ENCODE results near the gene SIT1. TPM values are rescaled to one million over a fixed set of nuclear protein-coding genes. Genes with fewer than 3 reads are reported as not detected.

Gene SIT1, protein sequence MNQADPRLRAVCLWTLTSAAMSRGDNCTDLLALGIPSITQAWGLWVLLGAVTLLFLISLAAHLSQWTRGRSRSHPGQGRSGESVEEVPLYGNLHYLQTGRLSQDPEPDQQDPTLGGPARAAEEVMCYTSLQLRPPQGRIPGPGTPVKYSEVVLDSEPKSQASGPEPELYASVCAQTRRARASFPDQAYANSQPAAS
- total RNA-seq = not detected in 2 replicates

DNA sequence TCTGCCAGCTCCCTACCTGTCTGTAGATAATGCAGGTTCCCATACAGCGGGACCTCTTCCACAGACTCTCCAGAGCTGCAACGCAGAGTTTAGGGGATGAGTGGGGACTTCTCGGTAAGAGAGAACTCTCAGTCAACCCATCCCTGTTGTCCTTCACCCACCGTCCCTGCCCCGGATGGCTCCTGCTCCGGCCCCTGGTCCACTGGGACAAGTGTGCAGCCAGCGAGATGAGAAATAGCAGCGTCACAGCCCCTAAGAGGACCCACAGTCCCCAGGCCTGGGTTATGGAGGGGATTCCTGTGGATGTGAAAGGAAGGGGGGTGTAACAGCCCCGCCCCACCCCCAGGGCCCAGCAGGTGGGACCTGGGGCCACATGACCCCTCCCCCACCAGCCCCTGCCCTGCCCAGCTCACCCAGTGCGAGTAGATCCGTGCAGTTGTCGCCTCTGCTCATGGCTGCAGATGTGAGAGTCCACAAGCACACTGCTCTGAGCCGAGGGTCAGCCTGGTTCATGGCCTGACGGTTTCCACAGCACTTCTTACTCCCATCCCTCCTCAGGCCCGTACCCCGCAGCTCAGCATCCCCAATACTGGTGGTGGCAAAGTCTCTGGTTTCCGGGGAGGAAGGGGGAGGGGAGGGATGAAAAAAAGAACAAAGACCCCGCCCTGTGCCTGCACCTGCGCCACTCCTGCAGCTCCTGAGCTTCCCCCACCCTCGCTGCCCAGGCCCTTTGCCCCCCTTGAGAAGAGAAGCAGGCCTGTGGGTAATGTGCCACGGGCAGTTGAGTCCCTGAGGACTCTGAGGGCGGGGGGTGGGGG, at the start of gene SIT1:
SIT1 (minus strand) TSS at position 591 of the 818 bp plus-strand sequence; CDS start at position 513, 78 bp downstream.

DNA sequence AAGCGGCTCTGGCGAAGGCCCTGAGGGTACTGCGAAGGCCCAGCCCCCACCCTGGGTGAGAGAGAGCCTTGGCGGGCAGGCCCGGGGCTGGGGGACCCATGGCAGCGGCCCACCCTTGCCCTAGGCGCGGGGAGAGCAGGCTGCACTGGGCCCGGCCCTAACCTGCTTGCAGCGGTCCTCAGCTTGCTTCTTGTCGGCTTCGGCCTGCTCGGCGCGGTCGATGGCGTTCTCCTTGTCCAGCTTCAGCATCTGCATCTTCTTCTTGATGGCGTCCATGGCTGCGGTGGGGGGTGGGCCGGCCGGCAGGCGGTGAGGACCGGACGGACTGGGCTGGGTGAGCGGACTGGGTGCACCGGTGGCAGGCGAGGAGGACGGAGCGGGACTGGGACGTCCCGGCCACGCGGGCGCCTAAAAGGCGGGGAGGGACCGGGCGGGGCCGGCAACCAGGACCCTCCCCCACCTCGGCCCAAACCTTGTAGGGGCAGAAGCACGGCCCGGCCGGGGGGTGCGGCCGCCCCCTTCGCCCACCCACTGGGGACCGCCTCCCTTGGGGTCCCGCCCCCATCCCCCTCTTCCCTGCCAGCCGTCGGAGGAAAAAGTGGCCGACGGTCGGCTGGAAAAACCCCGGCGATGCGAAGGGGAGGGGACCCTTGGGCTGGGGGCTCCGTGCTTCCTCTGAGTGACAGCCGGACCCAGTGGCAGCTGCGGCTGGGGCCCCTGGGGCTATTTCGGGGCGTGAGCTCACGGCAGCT, 39.0 kb upstream of the SIT1 start, which contains the start of gene TPM2:
TPM2 (minus strand) TSS at position 384 of the 752 bp plus-strand sequence; CDS start at position 276, 108 bp downstream.

DNA sequence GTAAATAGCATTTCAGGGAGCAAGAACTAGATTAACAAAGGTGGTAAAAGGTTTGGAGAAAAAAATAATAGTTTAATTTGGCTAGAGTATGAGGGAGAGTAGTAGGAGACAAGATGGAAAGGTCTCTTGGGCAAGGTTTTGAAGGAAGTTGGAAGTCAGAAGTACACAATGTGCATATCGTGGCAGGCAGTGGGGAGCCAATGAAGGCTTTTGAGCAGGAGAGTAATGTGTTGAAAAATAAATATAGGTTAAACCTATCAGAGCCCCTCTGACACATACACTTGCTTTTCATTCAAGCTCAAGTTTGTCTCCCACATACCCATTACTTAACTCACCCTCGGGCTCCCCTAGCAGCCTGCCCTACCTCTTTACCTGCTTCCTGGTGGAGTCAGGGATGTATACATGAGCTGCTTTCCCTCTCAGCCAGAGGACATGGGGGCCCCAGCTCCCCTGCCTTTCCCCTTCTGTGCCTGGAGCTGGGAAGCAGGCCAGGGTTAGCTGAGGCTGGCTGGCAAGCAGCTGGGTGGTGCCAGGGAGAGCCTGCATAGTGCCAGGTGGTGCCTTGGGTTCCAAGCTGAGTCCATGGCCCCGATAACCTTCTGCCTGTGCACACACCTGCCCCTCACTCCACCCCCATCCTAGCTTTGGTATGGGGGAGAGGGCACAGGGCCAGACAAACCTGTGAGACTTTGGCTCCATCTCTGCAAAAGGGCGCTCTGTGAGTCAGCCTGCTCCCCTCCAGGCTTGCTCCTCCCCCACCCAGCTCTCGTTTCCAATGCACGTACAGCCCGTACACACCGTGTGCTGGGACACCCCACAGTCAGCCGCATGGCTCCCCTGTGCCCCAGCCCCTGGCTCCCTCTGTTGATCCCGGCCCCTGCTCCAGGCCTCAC, 22.6 kb upstream of the SIT1 start, which contains the start of gene CA9:
CA9 (plus strand) TSS at position 797 of the 893 bp plus-strand sequence; CDS start at position 829, 32 bp downstream.

DNA sequence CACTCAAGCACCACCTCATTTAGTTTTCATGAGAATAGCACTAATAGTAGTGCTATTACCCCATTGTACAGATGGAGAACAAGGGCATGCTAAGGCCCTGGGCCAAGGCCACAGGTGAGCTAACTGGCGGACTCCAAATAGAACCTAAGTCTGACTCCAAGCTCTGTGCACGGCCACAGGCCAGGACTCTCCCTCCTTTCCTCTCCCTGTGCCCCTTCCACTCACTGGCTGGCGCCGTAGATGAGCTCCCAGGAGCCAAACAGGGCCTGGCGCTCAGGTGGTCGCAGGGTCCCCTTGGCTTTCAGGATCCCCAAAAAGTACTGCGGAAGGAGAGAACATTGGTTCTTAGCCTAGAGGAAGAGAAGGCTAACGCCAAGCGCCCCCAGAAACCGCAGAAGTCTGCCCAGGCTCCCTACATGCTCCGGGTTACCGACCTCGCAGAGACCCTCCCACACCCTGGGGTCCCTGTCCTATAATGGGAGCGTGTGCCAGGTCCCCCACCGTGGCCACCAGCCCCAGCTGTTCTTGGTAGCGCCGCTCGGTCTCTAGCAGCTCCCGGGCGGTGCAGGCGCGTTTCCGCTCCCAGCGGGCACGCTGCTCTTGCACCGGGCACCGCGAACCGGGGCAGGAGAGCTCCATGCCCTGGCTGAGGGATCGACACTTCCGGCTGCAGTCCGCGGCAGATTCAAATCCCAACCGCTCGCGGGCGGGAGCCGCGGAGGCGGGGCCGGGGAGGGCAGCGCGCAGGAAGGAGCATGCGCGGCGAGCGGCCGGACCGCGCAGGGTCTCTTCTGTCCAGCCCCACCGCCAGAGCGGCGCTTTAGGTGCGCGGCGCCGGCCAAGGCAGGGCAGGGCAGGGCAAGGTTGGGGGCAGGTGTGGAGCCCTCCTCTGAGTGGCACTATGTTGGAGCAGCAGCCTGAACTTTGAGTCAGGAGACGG, 14.1 kb upstream of the SIT1 start, which contains the start of gene ARHGEF39:
ARHGEF39 (minus strand) TSS at position 665 of the 940 bp plus-strand sequence; CDS start at position 639, 26 bp downstream.

DNA sequence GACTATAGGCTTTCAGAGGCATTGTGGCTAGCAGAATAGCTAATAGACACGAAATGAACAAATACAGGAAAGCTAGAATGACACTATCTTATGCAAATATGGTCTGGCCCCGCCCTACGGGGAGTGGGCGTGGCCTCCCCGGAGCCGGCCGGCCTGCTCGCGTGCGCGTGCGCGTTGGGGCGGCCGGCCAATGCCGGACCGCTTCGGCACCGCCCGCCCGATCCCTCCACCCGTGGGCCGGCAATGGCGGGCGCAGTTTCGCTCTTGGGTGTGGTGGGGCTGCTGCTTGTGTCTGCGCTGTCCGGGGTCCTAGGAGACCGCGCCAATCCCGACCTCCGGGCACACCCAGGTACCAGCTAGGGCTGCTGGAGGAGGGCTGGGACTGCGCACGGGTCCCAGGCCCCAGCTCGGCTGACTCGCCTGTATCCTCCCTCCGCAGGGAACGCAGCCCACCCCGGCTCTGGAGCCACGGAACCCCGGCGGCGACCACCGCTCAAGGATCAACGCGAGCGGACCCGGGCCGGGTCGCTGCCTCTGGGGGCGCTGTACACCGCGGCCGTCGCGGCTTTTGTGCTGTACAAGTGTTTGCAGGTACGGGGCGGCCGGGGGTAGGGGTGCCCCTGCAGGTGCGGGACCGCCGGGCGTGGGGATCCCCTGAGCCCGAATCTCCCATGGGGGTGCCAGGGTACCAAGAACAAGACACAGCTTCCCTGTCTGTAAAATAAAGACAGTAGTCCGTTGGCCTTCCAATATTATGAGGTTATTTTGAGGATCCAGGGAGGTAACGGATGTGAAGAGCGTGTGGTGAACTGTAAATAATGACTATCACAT, 7.6 kb upstream of the SIT1 start, which contains the start of gene CCDC107:
CCDC107 (plus strand) TSS at position 156 of the 831 bp plus-strand sequence; CDS start at position 244, 88 bp downstream.

DNA sequence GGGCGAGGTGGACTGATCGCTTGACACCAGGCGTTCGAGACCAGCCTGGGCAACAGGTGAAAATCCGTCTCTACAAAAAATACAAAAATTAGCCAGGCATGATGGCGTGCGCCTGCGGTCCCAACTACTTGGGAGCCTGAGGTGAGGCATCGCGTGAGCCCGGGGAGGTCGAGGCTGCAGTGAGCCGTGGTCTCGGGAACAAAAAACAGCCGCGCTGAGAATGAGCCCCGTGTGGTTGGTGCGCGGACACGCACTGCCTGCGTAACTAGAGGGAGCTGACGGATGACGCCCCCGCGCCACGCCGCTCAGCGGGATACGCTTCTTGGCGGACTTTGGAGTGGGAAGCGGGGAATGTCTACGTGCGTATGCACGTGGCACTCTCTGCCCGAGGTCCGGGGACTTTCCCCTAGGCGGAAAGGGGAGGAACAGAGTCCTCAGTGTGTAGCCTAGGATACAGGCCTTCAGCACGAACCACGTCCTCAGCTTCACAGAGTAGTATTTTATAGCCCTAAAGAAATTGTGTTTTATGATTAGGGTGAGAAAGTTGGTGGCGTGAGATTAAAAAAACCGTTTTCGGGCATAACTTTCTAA, 6.9 kb upstream of the SIT1 start, which contains the start of gene RMRP:
RMRP (minus strand) TSS at position 474 of the 591 bp plus-strand sequence.

DNA sequence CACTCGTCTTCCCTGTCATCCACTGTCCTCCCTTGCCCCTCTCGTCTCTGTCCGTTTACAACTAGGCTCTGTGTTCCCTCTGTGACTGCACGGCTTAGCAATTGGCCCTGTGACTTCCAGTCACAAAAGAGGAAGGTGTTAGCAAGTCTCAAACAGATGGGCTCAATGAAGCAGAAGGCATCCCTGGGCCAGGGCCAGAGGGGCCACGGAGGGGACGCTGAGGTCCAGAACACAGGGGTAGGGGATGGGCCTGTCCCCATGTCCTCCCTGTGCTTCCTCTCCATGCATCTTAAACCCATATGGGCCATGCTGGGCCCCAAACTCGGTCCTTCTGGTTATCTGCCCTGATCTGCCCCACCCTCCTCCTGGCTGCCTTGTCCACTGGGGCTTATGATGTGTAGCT, 32.4 kb downstream of the SIT1 start, which contains the start of gene CD72:
CD72 (minus strand) TSS at position 89 of the 403 bp plus-strand sequence. CDS start 110 bp downstream, outside the sequence.

DNA sequence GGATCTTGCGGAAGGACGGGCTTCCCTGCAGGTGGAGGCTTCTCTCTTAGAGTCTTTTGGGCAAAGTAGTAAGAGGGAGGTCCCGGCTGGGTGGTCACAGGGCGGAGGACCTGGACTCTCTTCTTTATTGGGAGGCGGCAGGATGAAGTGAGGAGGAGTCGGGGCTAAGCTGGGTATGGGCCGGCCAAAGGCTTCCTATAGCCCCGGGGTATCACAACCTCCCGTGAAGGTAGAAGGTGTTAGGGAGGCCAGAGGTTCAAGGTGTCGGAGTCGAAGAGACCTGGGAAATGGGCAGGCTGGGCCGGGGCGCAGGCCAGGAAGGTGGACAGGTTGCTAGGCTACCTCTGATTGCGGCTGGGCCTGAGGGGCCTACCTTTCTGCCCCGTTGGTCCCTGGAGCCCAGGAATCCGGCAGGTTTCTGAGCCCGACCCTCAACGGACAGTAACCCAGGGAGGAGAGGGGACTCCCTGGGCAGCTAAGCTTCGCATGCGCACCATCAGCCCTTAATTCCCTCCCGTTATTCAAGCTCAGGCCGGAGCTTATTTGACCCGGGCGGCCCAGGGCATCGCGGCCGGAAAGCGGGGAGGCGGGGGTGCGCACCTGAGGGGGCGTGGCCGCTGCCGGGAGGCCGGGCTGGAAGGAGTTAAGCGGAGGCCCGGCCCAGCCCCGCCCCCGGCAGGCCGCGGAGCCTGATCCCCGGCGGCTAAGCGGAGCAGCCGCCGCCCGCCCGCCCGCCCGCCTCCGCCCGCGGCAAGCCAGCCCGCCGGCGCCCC, 46.0 kb downstream of the SIT1 start, which contains the start of gene TESK1:
TESK1 (plus strand) TSS at position 685 of the 773 bp plus-strand sequence. CDS start 358 bp downstream, outside the sequence.

Other genes with a start within 250 kb of the SIT1 start
- gene RUSC2, start 160.8 kb downstream of the SIT1 start, total RNA-seq = 23.6 and 26.2 TPM in 2 replicates
- 14.4 and 18.6 TPM in 2 replicates for gene TESK1, start 45.7 kb downstream of the SIT1 start, total RNA-seq
- gene CD72, start 32.5 kb downstream of the SIT1 start, total RNA-seq = 0.35 and 1.2 TPM in 2 replicates
- gene RMRP, start 7.1 kb upstream of the SIT1 start, total RNA-seq = 1,659 and 5,862 TPM in 2 replicates
- 14.0 and 27.1 TPM in 2 replicates for gene CCDC107, start 7.4 kb upstream of the SIT1 start, total RNA-seq
- 4.1 and 8.4 TPM in 2 replicates for gene ARHGEF39, start 14.3 kb upstream of the SIT1 start, total RNA-seq
- gene CA9, start 23.0 kb upstream of the SIT1 start, total RNA-seq = 1.1 TPM in 1 of 2 replicates, not detected in the other
- gene TPM2, start 39.0 kb upstream of the SIT1 start, total RNA-seq = 1,252 and 1,303 TPM in 2 replicates
- 473 and 541 TPM in 2 replicates for gene TLN1, start 81.3 kb upstream of the SIT1 start, total RNA-seq
- gene CREB3, start 81.7 kb upstream of the SIT1 start, total RNA-seq = 118 and 127 TPM in 2 replicates
- gene GBA2, start 98.3 kb upstream of the SIT1 start, total RNA-seq = 15.0 and 18.4 TPM in 2 replicates
- 13.1 and 15.9 TPM in 2 replicates for gene RGP1, start 98.4 kb upstream of the SIT1 start, total RNA-seq
- not detected in 2 replicates for gene MSMP, start 103.3 kb upstream of the SIT1 start, total RNA-seq
- gene NPR2, start 140.7 kb upstream of the SIT1 start, total RNA-seq = 27.3 and 28.8 TPM in 2 replicates
- gene SPAG8, start 161.3 kb upstream of the SIT1 start, total RNA-seq = 0.53 and 1.2 TPM in 2 replicates
- gene HINT2, start 164.1 kb upstream of the SIT1 start, total RNA-seq = 34.6 and 34.7 TPM in 2 replicates
- not detected in 2 replicates for gene FAM221B, start 177.8 kb upstream of the SIT1 start, total RNA-seq
- 3.2 and 5.7 TPM in 2 replicates for gene TMEM8B, start 178.3 kb upstream of the SIT1 start, total RNA-seq
- gene OR13J1, start 219.5 kb upstream of the SIT1 start, total RNA-seq = not detected in 2 replicates

Measured in myometrial cell (primary cell).